Islet precursor cell (in vitro differentiated cells): ENCODE data around the gene ATP2B3.
A peak's percentile ranks its signal among the peaks of the same experiment; 100 is the strongest.

ENCODE experiments used
- DNase-seq: peaks from one replicate; pipeline ENCODE4 v3.0.0-alpha.2; 2018

The ATP2B3 gene

DNA sequence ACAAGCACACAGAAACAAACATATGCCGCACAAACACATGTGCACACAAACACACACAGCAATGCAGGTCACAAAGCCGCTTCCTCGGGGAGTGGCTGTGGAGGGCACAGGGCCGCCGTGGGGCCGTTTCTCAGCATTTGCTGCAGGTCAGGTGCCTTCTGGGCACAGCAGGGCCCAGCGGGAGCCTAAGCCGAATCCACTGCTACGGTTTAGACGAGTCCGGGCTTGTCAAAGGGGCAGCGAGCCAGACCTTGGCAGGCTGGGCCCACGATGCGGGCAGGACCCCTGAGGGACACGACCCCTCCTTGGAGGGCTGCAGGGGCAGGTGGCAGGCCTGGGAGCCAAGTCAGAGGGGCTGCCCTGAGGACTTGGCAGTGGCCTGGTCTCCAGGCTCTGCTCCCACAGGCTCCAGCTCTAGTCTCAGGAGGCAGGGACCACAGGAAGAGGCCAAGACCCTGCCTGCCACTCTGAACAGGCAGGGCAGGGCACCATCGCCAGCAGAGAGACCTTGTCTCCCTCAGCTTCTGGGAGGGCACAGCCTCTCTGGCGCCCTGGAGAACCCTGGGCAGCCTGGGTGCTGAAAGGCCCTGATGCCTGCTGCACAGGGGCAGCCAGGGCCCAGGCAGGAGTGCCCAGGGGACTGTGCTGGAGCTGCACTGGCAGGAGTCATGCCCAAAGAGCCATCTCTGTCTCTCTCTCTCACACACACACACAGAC lies 5.5 kb upstream of the ATP2B3 start:
- DNase-seq, result no peak

DNA sequence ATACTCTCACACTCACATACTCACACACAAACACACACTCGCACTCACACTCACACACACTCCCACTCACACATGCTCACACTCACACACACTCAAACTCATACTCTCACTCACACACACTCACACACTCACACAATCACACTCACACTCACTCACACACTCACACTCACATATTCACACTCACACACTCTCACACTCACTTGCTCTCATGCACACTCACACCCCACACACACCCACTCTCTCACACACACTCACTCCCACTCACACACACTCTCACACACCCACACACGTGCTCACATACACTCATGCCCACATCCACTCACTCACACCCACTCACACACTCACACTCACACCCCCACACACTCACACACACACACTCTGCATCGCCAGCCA lies 4.9 kb upstream of the ATP2B3 start:
- no peak for DNase-seq

- no peak for DNase-seq
Observed at GRCh38 chrX:153513265-153513664, 4.2 kb upstream of the ATP2B3 start.

DNA sequence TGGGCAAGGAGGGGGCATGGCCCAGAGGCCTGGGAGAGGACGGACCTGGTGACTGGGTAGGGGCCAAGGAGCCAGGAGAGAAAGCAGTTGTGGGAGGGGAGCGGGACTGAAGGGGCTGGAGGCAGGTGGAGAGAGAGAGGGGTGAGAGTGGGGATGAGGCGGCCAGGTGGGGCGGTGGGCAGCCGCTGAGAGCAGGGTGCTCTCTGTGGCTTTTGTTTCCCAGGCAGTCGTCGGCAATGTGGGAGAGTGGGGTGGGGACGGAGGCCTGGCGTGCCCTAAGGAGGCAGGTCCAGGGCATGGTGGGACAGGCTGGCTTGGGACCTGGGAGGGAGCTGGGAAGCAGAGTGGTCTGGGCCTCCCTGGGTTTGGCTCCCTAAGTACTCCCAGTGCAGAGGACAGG lies 3.2 kb upstream of the ATP2B3 start:
- DNase-seq, result no peak

- no peak for DNase-seq
Observed at GRCh38 chrX:153515435-153515834, 2.0 kb upstream of the ATP2B3 start.

- no peak for DNase-seq
Observed at GRCh38 chrX:153516073-153516472, 1.4 kb upstream of the ATP2B3 start.

- no peak for DNase-seq
Observed at GRCh38 chrX:153517946-153518834, 748 bp downstream of the ATP2B3 start.

DNA sequence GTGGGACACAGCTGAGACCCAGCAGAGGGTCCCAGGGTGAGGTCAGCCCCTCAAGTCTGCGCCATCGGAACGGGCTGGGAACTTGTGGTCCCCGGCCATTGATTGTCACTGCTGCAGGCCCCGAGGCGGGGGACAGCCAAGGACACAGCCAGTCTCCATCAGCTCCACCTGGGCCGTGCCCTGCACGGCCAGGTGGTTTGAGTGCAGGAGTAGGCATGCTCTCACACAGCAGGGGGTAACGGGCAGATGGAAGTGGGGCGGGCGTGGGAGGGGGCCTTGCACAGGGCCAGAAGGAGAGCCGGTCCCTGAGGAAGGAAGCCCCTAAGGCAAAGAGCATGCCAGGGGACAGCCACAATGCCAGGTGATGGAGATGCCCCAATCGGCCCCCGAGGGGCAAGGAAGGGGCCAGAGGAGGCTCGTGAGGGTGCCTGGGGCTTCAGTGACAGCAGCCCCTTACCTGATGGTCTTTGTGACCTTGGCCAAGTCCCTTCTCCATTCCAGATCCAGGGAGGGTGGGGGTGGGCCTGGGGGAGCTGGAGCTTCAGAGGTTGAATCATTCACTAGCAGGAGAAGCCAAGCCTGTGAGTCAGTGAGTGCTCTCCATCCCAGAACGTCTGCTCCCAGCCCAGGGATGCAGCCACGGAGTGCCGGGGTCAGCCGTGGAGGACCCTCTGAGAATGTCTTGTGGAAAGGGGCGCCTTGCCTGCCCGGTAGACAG lies 2.3 kb downstream of the ATP2B3 start:
- DNase-seq, result peak; percentile 69

DNA sequence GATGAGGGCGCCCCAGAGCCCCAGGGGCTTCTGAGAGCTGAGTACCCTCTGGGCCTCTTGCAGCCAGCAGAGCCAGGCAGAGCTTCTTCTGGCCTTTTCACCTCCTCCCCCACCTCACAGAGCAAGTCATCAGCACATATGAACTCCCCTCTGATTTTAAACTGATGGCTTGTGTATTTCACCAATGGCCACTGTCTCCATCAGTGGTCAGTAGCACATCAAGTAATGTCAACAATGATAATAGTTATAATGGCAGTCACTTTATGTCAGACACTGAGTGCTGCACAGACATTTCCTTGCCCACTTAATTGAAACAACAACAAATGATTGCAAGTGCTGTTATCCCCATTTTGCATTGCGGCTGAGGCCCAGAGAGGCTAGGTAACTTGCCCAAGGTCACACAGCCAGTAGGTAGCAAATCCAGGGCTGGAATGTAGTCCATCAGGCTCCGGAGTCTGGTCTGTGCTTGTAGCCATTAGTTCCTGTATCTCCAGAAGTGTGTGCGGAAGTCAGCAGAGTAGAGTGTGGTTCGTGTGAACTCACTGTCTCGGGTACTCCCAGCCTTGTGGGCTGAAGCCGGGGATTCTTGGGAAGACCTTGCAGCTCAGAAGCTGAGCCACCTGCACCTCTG lies 3.0 kb downstream of the ATP2B3 start:
- DNase-seq, result no peak

GRCh38 chrX:153521034-153521433 lies 3.6 kb downstream of the ATP2B3 start:
- no peak for DNase-seq

GRCh38 chrX:153522259-153522658 lies 4.8 kb downstream of the ATP2B3 start:
- DNase-seq, result no peak

GRCh38 chrX:153523269-153523668 lies 5.8 kb downstream of the ATP2B3 start:
- no peak for DNase-seq

GRCh38 chrX:153524234-153524633 lies 6.8 kb downstream of the ATP2B3 start:
- no peak for DNase-seq

- DNase-seq, result no peak
Observed at GRCh38 chrX:153525451-153525850, 8.0 kb downstream of the ATP2B3 start.

DNA sequence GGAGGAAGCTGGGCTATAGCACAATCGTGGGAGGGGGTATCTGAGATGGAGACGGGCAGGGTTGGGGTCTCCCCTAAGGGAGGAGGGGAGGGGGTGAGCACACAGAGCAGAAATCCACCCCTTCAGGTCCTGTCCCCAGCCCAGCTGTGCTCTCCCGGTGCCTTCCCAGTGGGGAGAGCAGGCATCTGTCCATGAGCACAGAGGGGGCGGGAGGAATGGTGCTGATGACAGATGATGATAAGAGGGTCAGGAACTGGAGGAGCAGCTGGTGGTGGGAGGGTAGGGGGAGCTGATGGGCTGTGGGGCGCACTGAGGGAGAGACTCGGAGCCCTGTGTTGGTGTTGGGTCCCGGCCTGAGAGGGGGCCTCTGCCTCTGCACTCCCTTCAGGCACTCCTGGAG lies 8.6 kb downstream of the ATP2B3 start:
- no peak for DNase-seq

DNA sequence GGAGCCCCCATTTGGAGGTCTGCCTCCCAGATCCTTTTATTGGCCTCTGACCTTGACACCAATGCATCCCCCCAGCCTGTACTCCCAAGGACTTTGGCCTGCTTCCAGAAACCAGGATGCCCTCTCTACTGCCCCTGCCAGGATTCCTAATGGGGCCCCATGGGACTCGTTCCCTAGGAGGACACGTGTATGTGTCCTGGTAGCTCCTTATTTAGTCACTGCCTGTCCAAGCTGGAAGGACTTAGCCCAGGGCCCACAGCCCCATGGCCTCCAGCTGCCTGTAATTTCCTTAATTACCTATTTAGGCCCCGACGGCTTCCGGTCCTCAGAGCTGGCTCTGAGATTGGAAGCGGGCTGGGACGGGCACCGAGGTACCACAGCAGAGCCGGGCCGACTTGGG lies 9.4 kb downstream of the ATP2B3 start:
- DNase-seq, result no peak

- DNase-seq, result no peak
Observed at GRCh38 chrX:153527208-153527607, 9.8 kb downstream of the ATP2B3 start.

GRCh38 chrX:153530411-153531129 lies 13.1 kb downstream of the ATP2B3 start:
- DNase-seq, result no peak

GRCh38 chrX:153533091-153533490 lies 15.6 kb downstream of the ATP2B3 start:
- no peak for DNase-seq

- DNase-seq, result no peak
Observed at GRCh38 chrX:153537080-153537479, 19.6 kb downstream of the ATP2B3 start.

- no peak for DNase-seq
Observed at GRCh38 chrX:153537526-153538295, 20.3 kb downstream of the ATP2B3 start.

DNA sequence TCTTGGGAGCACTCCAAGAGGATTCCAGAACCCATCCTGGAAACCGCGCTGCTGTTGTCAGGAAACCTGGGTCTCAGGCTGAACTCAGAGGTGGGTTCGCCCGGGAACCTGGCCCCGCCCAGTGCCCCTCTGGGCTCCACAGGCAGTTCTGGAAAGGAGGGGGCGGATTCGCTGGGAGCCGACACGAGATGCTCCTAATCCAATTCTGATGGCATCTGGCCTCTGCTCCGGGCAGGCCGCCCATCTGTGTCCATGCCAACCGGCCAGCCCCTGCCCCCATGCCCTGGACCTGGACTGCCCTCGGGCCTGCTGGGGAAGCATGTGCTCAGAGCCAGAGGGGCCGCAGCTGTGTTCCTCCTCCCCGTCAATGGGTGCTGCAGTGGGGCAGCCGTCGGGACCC lies 21.0 kb downstream of the ATP2B3 start:
- DNase-seq, result no peak
